ENCODE measurements around the gene SLC43A3.
"Not testable (repeated sequence)": the region's sequence is repeated elsewhere in the genome, so short reads cannot be mapped to it uniquely, and the experiment has no call there.

Gene SLC43A3

GRCh38 chr11:57407010-57407920 is 19.7 kb downstream of the SLC43A3 start:
- DNase-seq, result no peak

- DNase-seq, result no peak
Observed at GRCh38 chr11:57406337-57406904, 20.5 kb downstream of the SLC43A3 start.

- DNase-seq, result no peak
Observed at GRCh38 chr11:57405271-57405860, 21.6 kb downstream of the SLC43A3 start.

- DNase-seq, result no peak
Observed at GRCh38 chr11:57403802-57404147, 23.1 kb downstream of the SLC43A3 start.

GRCh38 chr11:57403003-57403801 is 23.7 kb downstream of the SLC43A3 start:
- DNase-seq, result not testable (repeated sequence)

- no peak for DNase-seq
Observed at GRCh38 chr11:57402188-57403002, 24.5 kb downstream of the SLC43A3 start.

DNA sequence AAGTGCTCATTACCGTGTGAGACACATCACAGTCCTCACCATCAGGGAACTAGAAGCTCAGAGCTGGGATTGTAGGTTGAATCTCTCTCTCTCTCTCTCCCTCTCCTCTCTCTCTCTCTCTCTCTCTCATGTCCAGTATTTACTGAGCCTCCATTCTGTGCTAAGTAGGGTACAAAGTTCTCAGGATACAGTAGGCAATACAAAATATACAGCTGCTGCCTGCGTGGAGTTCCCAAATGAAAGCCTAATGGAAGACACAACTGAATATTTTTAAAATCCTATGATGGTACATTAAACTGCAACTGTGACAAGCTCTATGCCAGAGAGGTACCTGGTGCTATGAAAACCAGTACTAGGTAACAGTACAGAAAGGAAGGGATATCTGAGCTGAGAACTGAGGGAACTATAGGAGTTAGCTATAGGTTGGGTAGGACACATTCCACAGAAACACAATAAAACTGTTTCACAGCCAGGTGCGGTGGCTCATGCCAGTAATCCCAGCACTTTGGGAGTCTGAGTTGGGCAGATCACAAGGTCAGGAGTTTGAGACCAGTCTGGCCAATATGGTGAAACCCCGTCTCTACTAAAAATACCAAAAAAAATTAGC is 26.8 kb downstream of the SLC43A3 start:
- no peak for DNase-seq

GRCh38 chr11:57399221-57399620 is 27.7 kb downstream of the SLC43A3 start:
- DNase-seq, result no peak

DNA sequence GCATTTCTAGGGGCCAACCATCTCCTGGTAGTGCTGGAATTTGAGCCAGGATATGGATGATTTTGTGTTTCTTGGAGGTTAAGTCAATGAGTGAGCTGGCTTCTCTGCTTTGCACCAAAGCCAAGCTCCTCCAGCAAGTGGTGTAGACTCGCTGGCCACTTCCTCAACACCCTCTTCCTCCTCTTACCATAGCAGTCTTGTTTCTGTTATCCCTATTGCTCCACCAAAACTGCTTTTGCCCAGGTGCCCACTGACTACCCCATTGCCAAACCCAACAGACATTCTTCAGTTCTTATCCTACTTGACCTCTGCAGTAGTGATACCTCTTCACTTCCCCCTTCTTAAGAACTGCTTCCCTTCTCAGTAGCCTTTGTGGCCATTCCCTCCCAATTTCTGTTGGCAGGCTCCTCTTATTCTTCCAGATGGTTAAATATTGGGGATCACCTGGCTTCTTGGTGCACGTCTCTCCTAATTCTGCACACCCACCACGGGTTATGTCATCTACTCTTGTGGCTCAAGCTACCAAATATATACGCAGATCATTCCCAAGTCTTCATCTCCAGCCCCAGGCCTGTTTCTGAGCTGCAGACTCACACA is 29.4 kb downstream of the SLC43A3 start:
- no peak for DNase-seq

DNA sequence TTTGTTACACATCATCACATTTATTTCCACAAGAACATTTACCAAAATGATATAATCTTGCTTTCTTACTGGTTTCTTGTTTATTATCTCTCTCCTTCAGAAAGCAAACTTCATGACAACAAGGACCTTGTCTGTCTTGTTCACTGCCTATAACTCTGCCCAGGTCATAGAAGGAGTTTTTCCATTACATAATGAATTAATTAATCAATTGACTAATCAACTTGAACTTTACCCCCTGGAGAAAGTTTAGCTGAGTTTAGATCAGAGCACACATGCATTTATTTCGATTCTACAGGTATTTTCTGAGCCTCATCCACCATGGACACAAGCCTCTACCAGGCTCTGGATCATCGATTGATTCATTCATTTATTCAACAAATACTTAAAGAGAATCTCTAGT is 30.2 kb downstream of the SLC43A3 start:
- no peak for DNase-seq

GRCh38 chr11:57395905-57396623 is 30.9 kb downstream of the SLC43A3 start:
- no peak for DNase-seq

GRCh38 chr11:57394203-57394965 is 32.5 kb downstream of the SLC43A3 start:
- DNase-seq, result no peak

DNA sequence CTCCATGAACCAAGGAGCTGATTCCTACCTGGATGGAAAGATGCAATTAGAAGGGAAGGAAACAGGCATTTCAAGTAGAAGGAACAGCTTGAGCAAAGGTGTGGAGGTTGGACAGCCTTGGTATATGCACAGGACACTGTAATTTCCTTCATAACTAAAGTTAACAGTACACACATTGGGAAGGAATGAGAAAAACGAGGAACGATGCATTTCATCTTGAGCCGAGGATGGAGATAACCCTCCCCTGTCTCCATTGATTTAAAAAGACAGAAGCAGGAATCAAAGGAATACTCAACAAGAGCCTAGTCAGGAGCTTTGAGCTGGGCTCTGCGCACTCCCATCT is 34.2 kb downstream of the SLC43A3 start:
- no peak for DNase-seq

DNA sequence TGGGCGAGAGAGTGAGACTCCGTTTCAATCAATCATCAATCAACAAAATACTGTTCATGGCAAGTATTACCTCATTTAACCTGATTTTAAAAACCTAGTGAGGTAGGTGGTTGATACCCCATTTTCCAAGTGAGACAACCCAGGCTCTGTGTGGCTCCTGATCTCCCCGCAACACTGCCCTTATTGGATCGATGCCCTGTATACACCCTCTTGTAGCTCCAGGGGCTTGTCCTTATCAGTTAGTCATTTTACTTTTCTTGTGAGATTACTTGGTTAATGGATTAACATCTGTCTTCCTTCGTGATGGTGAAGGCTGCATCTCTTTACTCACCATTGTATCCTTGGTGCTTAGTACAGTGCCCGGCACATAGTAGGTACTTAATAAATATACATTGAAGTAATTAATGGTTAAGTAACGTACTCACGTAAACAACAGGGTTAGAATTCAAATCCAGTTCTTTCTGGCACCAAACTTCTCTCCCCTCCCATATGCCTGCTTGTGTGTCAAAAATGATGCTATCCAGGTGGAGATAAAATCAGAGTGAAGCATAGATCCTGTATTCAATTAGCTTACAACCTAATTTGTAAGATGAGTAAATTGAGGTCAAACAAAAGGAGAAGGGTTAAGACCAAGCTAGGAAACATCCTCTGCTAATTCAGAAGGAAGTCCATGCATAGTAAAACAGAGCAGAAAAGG is 34.7 kb downstream of the SLC43A3 start:
- DNase-seq, result no peak

DNA sequence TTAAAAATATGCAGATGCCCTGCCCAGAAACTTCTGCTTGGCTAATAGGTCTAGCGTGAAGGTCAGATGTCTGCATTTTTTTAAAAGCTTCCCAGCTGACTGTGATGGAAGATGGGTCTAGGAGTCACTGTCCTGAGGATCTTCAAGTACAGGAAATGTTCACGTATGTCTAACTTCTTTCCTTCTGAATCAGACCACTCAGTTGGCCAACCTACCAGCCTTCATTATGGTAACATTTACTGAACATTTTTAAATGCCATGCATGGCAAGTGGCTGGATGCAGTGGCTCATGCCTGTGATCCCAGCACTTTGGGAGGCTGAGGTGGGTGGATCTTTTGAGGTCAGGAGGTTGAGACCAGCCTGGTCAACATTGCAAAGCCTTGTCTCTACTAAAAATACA is 35.4 kb downstream of the SLC43A3 start:
- no peak for DNase-seq

- DNase-seq, result no peak
Observed at GRCh38 chr11:57391111-57391510, 35.8 kb downstream of the SLC43A3 start.

GRCh38 chr11:57390535-57390934 is 36.4 kb downstream of the SLC43A3 start, which contains the start of gene PRG2:
TSS of gene PRG2 (minus strand) at chr11:57390650. CDS start at chr11:57389944, 706 bp downstream.
- DNase-seq, result no peak

Data from nucleus accumbens (tissue), 56 donors.